Camera-type eye (tissue), 1 donor: ENCODE measurements around the gene ATG10. TPM values are rescaled to one million over a fixed set of nuclear protein-coding genes. Genes with fewer than 3 reads are reported as not detected.

Experiments used
- total RNA-seq: library from RNA; depleted of rRNA; stranded (reverse); fragments of >200 nt; gene quantifications from one replicate; pipeline ENCODE4 v1.2.3, GENCODE V29; 2014

Gene ATG10
- total RNA-seq: 9.7 TPM

GRCh38 chr5:81971712-81972491 lies at the start of gene ATG10:
TSS of gene ATG10 (plus strand) at chr5:81972023. CDS start at chr5:81987571, 15,548 bp downstream.

GRCh38 chr5:82277987-82278710 lies 306.3 kb downstream of the ATG10 start, which contains the start of gene RPS23:
TSS of gene RPS23 (minus strand) at chr5:82278354. CDS start at chr5:82278323, 31 bp downstream.

Other genes starting within 250 kb of the ATG10 start
- 168 TPM for gene SSBP2, start 220.9 kb upstream of the ATG10 start, total RNA-seq